Neural cell (in vitro differentiated cells): ENCODE data around the gene VENTX.

Experiments used
- EP300 ChIP-seq: fragments of 450-650 bp; conservative IDR thresholded peaks from 2 replicates; pipeline ENCODE4 v1.6.1; 2014; ENCODE audit warnings: antibody characterized with exemption, mild to moderate bottlenecking, moderate library complexity; ENCODE audit not compliant: poor library complexity, severe bottlenecking
- TF ChIP-seq, protein P1 (sequence below): fragments of 450-650 bp; IDR thresholded peaks from 2 replicates; pipeline ENCODE4 v1.5.1; 2014; ENCODE audit warnings: antibody characterized with exemption, mild to moderate bottlenecking, moderate library complexity; ENCODE audit not compliant: poor library complexity, severe bottlenecking

DNA sequence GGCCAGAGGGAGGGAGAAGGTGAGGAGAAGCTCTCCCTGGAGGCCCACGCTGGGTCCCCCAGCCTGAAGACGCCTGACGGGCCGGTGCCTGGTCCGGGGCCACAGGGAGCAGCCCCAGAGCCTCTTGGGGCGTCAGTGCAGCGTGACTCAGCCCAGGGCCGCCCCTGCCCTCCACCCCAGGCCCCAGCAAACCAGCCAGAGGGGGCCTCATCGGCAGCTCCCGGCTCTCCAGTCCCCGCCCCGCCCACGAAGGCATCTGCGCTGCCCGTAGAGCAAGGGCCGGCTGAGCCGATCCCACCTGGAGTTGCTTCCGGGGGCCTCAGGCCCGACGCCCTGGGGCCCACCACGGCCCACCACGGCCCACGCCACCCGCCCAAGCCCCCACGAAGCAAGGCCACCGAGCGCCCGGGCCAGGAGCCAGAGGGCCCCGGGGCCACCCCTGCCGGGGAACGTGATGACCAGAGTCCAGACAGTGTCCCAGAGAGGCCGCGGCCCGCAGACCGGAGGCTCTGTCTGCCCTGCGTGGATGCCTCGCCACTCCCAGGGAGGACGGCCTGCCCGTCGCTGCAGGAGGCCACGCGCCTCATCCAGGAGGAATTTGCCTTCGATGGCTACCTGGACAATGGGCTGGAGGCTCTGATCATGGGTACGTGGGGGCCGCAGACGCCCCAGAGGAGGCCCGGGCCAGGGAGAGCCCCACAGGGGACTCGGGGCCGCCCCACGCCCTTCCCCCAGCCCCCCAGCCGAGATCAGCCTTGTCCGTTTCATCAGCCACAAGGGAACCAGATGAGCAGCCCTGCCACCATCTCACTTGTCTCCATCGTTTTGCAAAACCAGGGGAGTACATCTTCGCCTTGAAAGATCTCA is 38.8 kb upstream of the VENTX start:
- TF ChIP-seq EP300, result no peak
- TF ChIP-seq, protein P1, sequence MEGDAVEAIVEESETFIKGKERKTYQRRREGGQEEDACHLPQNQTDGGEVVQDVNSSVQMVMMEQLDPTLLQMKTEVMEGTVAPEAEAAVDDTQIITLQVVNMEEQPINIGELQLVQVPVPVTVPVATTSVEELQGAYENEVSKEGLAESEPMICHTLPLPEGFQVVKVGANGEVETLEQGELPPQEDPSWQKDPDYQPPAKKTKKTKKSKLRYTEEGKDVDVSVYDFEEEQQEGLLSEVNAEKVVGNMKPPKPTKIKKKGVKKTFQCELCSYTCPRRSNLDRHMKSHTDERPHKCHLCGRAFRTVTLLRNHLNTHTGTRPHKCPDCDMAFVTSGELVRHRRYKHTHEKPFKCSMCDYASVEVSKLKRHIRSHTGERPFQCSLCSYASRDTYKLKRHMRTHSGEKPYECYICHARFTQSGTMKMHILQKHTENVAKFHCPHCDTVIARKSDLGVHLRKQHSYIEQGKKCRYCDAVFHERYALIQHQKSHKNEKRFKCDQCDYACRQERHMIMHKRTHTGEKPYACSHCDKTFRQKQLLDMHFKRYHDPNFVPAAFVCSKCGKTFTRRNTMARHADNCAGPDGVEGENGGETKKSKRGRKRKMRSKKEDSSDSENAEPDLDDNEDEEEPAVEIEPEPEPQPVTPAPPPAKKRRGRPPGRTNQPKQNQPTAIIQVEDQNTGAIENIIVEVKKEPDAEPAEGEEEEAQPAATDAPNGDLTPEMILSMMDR, result no peak
